Dendritic cell treated with granulocyte-macrophage colony-stimulating factor and Interleukin-4, amounts not matched to agents 40 ng/mL and 50 ng/mL, for 4 days (primary cell): ENCODE results near the gene ABCC4.

Source experiments
- H3K27ac Mint-ChIP-seq: one replicate; pipeline ENCODE4 v1.8.0; 2022; ENCODE audit warnings: mild to moderate bottlenecking, mixed read lengths
- H3K27me3 Mint-ChIP-seq: one replicate; pipeline ENCODE4 v1.8.0; 2022; ENCODE audit warnings: mild to moderate bottlenecking, mixed read lengths
- H3K36me3 Mint-ChIP-seq: one replicate; pipeline ENCODE4 v1.8.0; 2022; ENCODE audit warnings: low read depth, mixed read lengths
- H3K4me1 Mint-ChIP-seq: one replicate; pipeline ENCODE4 v1.8.0; 2022; ENCODE audit warnings: low read depth, mixed read lengths
- H3K4me3 Mint-ChIP-seq: one replicate; pipeline ENCODE4 v1.8.0; 2022; ENCODE audit warnings: mild to moderate bottlenecking, moderate library complexity, mixed read lengths
- H3K9me3 Mint-ChIP-seq: one replicate; pipeline ENCODE4 v1.8.0; 2022; ENCODE audit warnings: mixed read lengths
- intact Hi-C: fragments of 100-400 bp; cut with micrococcal nuclease; formaldehyde crosslinking; loops from one replicate; pipeline ENCODE4 v1.15.0; 2022

The ABCC4 gene

DNA sequence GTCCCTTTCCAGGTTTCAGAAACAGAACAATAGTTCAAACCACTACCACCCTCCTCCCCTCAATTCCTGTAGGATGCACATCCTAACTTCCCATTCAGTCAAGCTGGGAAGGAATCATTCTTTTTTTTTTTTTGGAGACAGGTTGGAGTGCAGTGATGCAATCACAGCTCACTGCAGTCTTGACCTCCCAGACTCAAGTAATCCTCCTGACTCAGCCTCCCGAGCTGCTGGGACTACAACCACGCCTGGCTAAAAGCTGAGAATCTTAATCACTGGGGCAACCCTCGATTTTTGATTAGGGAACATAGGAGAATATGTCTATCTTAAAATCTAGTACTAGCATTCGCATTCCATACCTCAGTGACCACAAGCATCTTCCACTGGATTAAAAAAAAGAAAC lies 146.2 kb downstream of the ABCC4 start:
- Mint-ChIP-seq H3K4me3 (no peak overlapping the region), H3K27me3 (no peaks in the 10 kb centered on the region), H3K9me3 (no peaks in the 10 kb centered on the region), H3K4me1 (peaks cover 55% of the 10 kb centered on the region), H3K27ac (peak overlapping the region; percentile 33), H3K36me3 (peaks cover 22% of the 10 kb centered on the region)
- intact Hi-C loops = loop anchor here (10.0 kb wide), 1 partner anchor 480 kb away; no protein-coding TSS in a partner anchor

DNA sequence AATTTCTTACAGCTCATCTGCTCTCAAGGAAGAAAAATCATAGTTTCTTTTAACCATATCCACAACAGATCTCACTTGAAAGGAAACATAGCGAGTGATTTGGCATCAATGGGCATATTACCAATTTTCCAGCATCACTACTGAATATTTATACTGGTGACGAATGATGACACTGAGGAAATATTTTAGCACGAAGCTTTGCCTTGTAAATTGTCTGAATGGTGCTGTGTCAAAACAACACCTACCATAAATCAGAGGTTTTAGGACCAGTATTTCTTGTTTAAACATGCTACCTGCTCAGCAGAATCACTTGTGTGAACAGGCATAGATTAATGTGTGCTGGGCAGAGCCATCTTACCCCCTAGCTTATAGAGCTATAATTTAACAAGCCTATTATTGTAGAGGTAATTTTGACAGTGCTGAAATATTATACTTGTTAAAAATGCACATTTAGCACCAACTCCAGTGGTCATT lies 146.8 kb downstream of the ABCC4 start:
- H3K9me3 Mint-ChIP-seq = no peaks in the 10 kb centered on the region
- peaks cover 55% of the 10 kb centered on the region for H3K4me1 Mint-ChIP-seq
- peak overlapping the region; percentile 67 for H3K27ac Mint-ChIP-seq
- H3K4me3 Mint-ChIP-seq = no peak overlapping the region
- H3K27me3 Mint-ChIP-seq = no peaks in the 10 kb centered on the region
- intact Hi-C loops = loop anchor here (10.0 kb wide), 1 partner anchor 480 kb away; no protein-coding TSS in a partner anchor
- H3K36me3 Mint-ChIP-seq = peaks cover 22% of the 10 kb centered on the region

DNA sequence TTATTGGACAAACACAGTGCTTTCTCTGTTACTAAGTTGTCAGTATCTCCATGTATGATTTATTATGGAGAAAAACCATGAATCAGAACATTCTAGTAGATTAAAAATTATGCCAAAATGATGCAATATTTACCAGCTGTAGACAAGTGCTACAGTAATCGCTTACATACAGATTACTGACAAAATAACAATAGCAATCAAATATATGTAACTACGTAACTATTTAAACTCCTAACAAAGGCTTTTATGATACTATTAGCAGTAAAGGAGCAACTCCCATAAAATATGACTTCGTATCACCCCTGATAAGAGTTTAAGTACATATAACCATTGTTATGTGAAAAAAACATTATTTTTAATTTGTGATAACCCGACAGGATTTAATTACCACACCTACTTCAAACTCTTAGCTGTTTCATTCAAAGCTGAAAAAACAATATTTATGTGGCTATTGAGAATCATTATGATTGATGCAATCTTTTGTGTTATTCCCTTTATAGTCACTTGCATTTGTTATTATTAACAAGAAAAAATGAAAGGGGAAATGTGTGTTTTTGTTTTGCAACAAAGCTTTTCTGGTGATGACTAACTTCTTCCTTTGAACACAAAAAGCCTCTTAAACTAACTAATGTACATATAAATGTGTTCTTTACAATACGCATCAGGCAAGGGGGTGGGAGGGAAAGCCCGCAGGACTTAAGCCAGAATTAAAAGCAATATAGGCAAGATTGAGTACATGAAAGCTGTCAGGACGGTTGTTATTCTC lies 147.4 kb downstream of the ABCC4 start:
- Mint-ChIP-seq H3K9me3 (no peaks in the 10 kb centered on the region), H3K27me3 (no peaks in the 10 kb centered on the region), H3K4me3 (no peak overlapping the region), H3K27ac (peak overlapping the region; percentile 67), H3K36me3 (peaks cover 22% of the 10 kb centered on the region), H3K4me1 (peaks cover 55% of the 10 kb centered on the region)
- intact Hi-C loops = loop anchor here (10.0 kb wide), 1 partner anchor 479 kb away; no protein-coding TSS in a partner anchor

DNA sequence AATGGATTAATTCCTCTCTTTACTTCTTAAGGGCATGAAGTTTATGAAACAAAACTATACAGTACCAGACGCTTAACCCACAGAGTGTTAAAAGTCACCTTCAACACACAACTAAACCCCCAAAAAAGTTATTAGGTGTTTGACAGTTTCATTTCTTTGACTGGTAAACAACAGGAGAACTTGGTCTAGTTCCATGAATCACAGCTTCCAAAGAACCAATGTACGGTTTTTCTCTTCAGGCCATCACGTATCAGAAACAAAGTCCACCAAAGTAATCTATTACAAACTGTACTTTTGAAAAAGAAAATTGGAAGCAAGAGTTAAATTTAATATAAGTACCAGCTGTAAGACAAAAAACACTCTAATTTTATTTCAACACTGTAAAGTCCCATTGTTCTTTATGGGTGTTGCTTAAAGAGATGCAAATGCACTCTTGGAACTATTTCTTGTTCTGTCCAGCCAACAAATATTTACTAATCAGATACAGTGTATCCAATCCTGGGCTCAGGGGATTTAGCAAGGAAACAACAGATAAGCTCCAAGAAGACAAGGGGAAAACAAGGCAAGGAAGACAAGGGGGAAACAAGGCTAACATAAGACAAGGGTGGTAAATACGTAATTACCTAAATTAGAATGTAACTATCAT lies 149.2 kb downstream of the ABCC4 start:
- H3K27me3 Mint-ChIP-seq = no peaks in the 10 kb centered on the region
- H3K4me1 Mint-ChIP-seq = peaks cover 55% of the 10 kb centered on the region
- peaks cover 16% of the 10 kb centered on the region for H3K36me3 Mint-ChIP-seq
- no peaks in the 10 kb centered on the region for H3K9me3 Mint-ChIP-seq
- no peak overlapping the region for H3K4me3 Mint-ChIP-seq
- no peak overlapping the region for H3K27ac Mint-ChIP-seq
- intact Hi-C loops = loop anchor here (10.0 kb wide), 1 partner anchor 477 kb away; no protein-coding TSS in a partner anchor

DNA sequence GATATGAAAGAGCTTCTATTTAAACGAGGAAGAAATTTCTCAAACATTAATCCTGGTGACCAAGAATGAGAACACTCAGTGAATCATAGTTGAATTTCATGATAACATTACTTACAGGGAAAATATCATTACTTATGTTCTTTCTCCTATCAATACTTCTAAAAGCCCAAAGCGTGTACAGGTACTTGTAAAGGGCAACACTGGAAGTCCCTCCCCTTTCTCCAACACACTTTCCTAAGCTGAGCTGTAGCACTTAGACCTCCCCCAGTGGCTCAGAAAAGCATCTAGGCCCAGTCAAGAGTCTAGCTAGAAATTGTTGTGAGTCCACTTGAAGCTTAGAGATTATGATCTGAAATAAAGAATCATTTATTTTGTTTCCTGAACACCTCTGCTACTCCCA lies 150.7 kb downstream of the ABCC4 start:
- peak overlapping the region; percentile 24 for H3K27ac Mint-ChIP-seq
- H3K36me3 Mint-ChIP-seq = peaks cover 7% of the 10 kb centered on the region
- no peaks in the 10 kb centered on the region for H3K9me3 Mint-ChIP-seq
- H3K4me3 Mint-ChIP-seq = no peak overlapping the region
- H3K27me3 Mint-ChIP-seq = no peaks in the 10 kb centered on the region
- intact Hi-C loops = loop anchor here (10.0 kb wide), 1 partner anchor 476 kb away; no protein-coding TSS in a partner anchor
- H3K4me1 Mint-ChIP-seq = peaks cover 51% of the 10 kb centered on the region

DNA sequence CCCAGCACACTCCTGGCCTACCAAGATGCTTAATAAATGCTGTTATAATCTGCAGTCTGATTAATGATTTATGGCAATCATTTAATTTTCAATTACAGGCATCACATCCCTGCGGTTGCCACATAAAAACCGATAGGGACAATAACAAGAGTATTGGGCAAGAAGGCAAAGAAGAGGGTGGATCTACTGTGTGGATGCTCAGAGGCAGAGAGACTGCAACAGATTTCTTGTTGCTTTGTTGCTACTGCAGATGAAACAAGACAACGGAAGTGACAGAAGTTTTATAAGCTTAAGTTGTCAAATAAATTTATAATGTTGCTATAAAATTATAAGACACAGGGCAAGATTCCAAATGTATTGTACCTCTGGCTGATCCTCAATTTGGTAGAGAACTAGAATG lies 154.8 kb downstream of the ABCC4 start:
- Mint-ChIP-seq H3K27ac (no peak overlapping the region), H3K27me3 (no peaks in the 10 kb centered on the region), H3K4me3 (no peak overlapping the region), H3K36me3 (peaks cover 19% of the 10 kb centered on the region), H3K9me3 (no peaks in the 10 kb centered on the region), H3K4me1 (peaks cover 16% of the 10 kb centered on the region)
- intact Hi-C loops = no loop called here

DNA sequence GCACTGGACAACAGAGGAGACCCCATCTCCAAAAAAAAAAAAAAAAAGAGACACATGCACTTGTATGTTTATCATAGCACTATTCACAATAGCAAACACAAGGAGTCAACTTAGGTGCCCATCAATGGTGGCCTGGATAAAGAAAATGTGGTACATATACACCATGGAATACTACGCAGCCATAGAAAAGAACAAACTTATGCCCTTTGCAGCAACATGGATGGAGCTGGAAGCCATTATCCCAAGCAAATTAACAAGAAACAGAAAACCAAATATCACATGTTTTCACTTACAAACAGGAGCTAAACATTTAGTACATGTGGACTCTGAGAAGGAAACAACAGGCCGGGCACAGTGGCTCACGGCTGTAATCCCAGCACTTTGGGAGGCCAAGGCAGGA lies 155.7 kb downstream of the ABCC4 start:
- intact Hi-C loops = no loop called here
- H3K4me3 Mint-ChIP-seq = no peak overlapping the region
- no peak overlapping the region for H3K27ac Mint-ChIP-seq
- no peaks in the 10 kb centered on the region for H3K9me3 Mint-ChIP-seq
- H3K27me3 Mint-ChIP-seq = no peaks in the 10 kb centered on the region
- H3K4me1 Mint-ChIP-seq = peaks cover 9% of the 10 kb centered on the region
- peaks cover 20% of the 10 kb centered on the region for H3K36me3 Mint-ChIP-seq

DNA sequence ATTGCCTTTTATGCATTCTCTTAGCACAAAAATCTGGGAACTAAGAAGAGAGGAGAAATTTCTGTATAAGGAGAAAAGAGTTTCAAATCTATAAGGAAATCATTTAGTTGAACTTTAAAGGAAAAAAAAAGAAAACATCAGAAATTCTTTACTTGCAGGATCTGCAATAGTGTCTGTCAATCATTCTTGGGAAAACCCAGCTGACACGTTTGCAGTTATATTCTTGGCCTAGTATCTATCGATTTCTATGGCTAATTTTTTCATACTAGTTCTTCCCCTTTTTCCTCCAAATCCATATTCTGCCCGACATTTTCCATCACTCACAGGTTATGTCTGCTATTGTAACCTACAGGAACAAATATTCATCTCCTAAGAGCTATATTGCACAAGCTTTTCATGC lies 160.7 kb downstream of the ABCC4 start:
- H3K27me3 Mint-ChIP-seq = no peaks in the 10 kb centered on the region
- peaks cover 39% of the 10 kb centered on the region for H3K36me3 Mint-ChIP-seq
- peaks cover 10% of the 10 kb centered on the region for H3K4me1 Mint-ChIP-seq
- no peak overlapping the region for H3K27ac Mint-ChIP-seq
- no peak overlapping the region for H3K4me3 Mint-ChIP-seq
- intact Hi-C loops = no loop called here
- H3K9me3 Mint-ChIP-seq = no peaks in the 10 kb centered on the region

DNA sequence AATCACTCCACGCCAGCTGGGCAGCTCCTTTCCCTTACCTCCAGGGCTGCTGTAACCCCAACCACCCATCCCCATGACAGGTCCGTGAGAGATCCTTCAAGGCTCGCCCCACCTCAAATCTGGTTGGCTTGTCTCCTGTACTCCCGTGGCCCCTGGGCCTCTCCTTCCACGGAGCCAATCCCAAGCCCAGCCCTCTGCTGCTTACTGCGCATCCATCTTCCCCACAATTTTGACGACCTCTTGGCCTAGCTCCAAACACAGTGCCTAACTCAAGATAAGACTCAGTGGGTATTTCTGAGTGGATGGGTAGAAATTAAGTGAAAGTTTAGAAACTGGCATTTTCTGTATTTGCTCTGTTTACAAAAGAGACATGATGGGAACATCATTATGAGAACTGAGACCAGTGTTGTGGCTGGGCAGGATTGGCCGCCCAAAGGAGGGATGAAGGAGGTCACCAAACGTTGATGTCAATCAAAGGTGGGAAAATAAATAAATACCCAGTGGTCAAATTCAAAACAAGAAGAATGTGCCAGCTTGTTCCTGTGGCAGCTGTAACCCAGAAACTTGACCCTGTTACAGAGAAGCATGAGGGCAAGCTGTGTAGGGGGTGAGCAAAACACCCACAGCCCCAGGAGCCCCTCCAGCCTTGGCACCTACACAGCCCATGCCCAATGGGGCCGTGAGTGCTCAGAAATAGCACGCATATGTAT lies 162.2 kb downstream of the ABCC4 start:
- Mint-ChIP-seq H3K9me3 (no peaks in the 10 kb centered on the region), H3K36me3 (peaks cover 32% of the 10 kb centered on the region), H3K4me1 (peaks cover 10% of the 10 kb centered on the region), H3K4me3 (no peak overlapping the region), H3K27ac (no peak overlapping the region), H3K27me3 (no peaks in the 10 kb centered on the region)
- intact Hi-C loops = no loop called here

DNA sequence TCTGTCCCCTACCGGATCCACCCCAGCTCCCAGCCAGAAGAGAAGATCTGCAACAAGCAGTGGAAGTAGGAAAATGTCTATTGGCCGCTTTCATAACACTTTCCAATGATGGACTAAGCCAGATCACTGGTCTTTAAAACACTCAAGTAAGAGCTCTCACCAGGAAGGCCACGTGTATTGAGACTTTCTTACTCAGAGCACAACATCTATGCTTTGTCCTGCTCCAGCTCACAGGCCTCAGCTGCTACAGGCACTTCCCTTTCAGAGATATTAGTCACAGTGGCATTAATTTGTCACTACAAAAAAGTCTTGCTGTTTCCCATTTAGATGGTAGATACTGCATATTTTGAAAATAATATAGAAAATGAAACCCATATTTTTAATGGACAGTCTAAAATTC lies 164.2 kb downstream of the ABCC4 start:
- Mint-ChIP-seq H3K4me3 (no peak overlapping the region), H3K27ac (peak overlapping the region; percentile 17), H3K4me1 (peaks cover 10% of the 10 kb centered on the region), H3K27me3 (no peaks in the 10 kb centered on the region), H3K36me3 (peaks cover 29% of the 10 kb centered on the region), H3K9me3 (no peaks in the 10 kb centered on the region)
- intact Hi-C loops = no loop called here

DNA sequence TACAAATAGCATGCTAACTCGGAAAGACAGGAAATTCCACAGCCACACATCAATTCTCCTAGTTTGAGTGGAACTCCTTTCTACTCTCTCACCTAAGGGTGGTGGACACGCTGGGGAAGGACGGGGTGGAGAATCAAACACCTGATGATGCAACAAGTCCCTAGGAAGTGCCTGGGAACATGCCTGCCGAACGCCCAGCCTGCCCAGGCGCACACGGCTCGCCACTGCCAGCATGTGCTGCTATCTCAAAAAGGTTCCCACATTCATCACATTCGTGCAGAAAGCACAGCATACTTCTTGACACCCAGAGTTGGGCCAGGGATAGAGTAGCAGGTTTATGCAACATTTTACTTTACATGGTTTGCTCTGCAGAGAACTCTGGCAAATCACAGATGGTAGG lies 164.6 kb downstream of the ABCC4 start:
- Mint-ChIP-seq H3K9me3 (no peaks in the 10 kb centered on the region), H3K4me1 (peaks cover 10% of the 10 kb centered on the region), H3K27ac (peak overlapping the region; percentile 17), H3K27me3 (no peaks in the 10 kb centered on the region), H3K36me3 (peaks cover 25% of the 10 kb centered on the region), H3K4me3 (no peak overlapping the region)
- intact Hi-C loops = no loop called here

DNA sequence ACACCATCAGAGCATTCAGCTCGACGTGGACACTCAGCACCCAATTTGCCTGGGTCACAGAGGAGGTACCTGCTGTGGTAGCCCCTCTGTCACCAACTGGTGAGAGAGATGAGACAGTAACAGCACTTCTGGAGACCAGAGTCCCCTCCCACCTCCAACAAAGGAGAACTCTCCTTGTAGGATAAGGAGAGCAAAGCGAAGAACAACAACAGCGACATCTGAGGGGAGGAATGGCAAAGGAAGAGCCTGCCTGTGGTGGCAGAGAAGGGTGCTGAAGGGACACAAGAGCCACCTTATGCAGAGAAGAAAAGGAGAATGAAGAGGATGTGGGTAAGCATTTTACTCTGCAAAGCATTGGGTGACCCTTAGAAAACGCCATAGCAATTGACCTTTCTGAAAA lies 167.8 kb downstream of the ABCC4 start:
- Mint-ChIP-seq H3K4me3 (no peak overlapping the region), H3K27ac (no peak overlapping the region), H3K9me3 (no peaks in the 10 kb centered on the region), H3K27me3 (no peaks in the 10 kb centered on the region), H3K36me3 (peaks cover 5% of the 10 kb centered on the region), H3K4me1 (peaks cover 10% of the 10 kb centered on the region)
- intact Hi-C loops = no loop called here

DNA sequence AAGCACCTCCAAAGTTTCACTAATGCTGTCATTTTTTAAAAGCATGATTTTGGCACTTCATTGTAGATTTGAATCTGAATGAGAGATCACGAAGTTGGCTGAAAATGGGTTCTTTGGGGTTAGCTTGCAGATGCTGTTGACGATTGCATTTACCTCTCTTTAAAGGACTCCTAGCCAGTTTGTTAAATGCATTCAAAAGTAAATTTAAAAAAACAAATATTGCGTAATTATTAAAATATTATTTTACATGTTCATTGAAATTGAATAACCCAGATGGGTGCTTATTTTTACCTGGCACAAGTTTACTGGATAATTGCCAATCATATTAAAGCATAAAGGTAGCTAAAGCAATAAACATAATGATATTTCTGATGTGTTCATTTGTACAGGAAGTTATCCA lies 172.2 kb downstream of the ABCC4 start:
- no peaks in the 10 kb centered on the region for H3K4me1 Mint-ChIP-seq
- H3K9me3 Mint-ChIP-seq = no peaks in the 10 kb centered on the region
- H3K36me3 Mint-ChIP-seq = peaks cover 7% of the 10 kb centered on the region
- H3K27me3 Mint-ChIP-seq = no peaks in the 10 kb centered on the region
- H3K4me3 Mint-ChIP-seq = no peak overlapping the region
- intact Hi-C loops = no loop called here
- H3K27ac Mint-ChIP-seq = no peak overlapping the region
